ENCODE measurements around the gene TBL1X. TPM values are rescaled to one million over a fixed set of nuclear protein-coding genes. Genes with fewer than 3 reads are reported as not detected.
"Not testable (repeated sequence)": the region's sequence is repeated elsewhere in the genome, so short reads cannot be mapped to it uniquely, and the experiment has no call there.

Gene TBL1X
- total RNA-seq, 6 experiments from 2014 or later, result 18.0 to 40.7 (median 20.8) TPM

DNA sequence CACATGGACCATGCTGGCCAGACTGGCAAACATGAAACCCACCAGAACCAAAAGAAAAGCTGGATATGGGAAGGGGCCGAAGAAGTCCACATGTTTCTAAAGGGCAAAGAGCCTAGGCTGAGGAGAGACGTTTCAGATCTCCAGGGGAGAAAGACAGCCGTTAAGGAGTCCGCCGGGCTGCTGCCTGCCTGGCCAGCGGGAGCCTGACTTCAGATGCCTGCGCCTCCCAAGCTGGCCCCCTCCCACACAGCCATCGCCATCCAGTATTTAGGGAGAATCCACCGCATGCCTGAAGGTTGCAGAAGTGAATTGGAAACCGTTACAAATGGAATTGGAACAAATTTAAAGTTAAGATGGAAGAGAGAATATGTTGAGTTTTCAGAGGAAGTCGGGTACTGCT, 2.9 kb downstream of the TBL1X start:
- Histone ChIP-seq H3K27me3 (no peaks in the 10 kb centered on the region), H3K4me3 (no peak overlapping the region)
- intact Hi-C loops (cut with DNase I), result loop anchor here (10.0 kb wide), 1 partner anchor 123 kb away; no protein-coding TSS in a partner anchor

GRCh38 chrX:9471571-9471985, 6.7 kb downstream of the TBL1X start:
- Histone ChIP-seq H3K4me1 (peaks cover 0 to 7% (median 0%) of the 10 kb centered on the region in 4 donors), H3K36me3 (no peaks in the 10 kb centered on the region), H3K9me3 (no peaks in the 10 kb centered on the region), H3K27ac (no peak overlapping the region), H3K27me3 (no peaks in the 10 kb centered on the region), H3K4me3 (no peak overlapping the region)
- no peak for TF ChIP-seq POLR2A (IDR thresholded peaks at IDR 0.05)
- TF ChIP-seq, protein P1, sequence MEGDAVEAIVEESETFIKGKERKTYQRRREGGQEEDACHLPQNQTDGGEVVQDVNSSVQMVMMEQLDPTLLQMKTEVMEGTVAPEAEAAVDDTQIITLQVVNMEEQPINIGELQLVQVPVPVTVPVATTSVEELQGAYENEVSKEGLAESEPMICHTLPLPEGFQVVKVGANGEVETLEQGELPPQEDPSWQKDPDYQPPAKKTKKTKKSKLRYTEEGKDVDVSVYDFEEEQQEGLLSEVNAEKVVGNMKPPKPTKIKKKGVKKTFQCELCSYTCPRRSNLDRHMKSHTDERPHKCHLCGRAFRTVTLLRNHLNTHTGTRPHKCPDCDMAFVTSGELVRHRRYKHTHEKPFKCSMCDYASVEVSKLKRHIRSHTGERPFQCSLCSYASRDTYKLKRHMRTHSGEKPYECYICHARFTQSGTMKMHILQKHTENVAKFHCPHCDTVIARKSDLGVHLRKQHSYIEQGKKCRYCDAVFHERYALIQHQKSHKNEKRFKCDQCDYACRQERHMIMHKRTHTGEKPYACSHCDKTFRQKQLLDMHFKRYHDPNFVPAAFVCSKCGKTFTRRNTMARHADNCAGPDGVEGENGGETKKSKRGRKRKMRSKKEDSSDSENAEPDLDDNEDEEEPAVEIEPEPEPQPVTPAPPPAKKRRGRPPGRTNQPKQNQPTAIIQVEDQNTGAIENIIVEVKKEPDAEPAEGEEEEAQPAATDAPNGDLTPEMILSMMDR (IDR thresholded peaks at IDR 0.05), result no peak
- DNase-seq (no peak), ATAC-seq (no peak)
- WGBS (ENCODE audit: insufficient coverage, low coverage, low lambda C conversion rate, missing lambda C conversion rate), result 89% methylated on average over 8 of the region's 12 CpGs
- intact Hi-C loops (cut with DNase I), result no loop called here

More for the DNA sequence above, 2.9 kb downstream of the TBL1X start:
- ATAC-seq (no peak), DNase-seq (no peak)
- Histone ChIP-seq H3K4me1 (peaks cover 0 to 24% (median 4%) of the 10 kb centered on the region in 4 donors), H3K27ac (no peak overlapping the region), H3K9me3 (no peaks in the 10 kb centered on the region), H3K36me3 (no peaks in the 10 kb centered on the region)
- 54% methylated on average over 10 of the region's 11 CpGs for WGBS (ENCODE audit: insufficient coverage, low coverage, low lambda C conversion rate, missing lambda C conversion rate)
- TF ChIP-seq, protein P1 (IDR thresholded peaks at IDR 0.05), result no peak
- TF ChIP-seq POLR2A (IDR thresholded peaks at IDR 0.05), result no peak

GRCh38 chrX:9473708-9474107, 8.8 kb downstream of the TBL1X start:
- Histone ChIP-seq H3K27ac (no peak overlapping the region), H3K9me3 (no peaks in the 10 kb centered on the region), H3K36me3 (no peaks in the 10 kb centered on the region), H3K27me3 (no peaks in the 10 kb centered on the region), H3K4me3 (no peak overlapping the region), H3K4me1 (peaks cover 0 to 5% (median 0%) of the 10 kb centered on the region in 4 donors)
- TF ChIP-seq POLR2A (IDR thresholded peaks at IDR 0.05), result no peak
- TF ChIP-seq, protein P1 (IDR thresholded peaks at IDR 0.05), result no peak
- DNase-seq (no peak), ATAC-seq (no peak)
- intact Hi-C loops (cut with DNase I), result no loop called here
- 75% methylated on average over 2 of the region's 2 CpGs for WGBS (ENCODE audit: insufficient coverage, low coverage, low lambda C conversion rate, missing lambda C conversion rate)

GRCh38 chrX:9475417-9475816, 10.6 kb downstream of the TBL1X start:
- not testable (repeated sequence) for H3K9me3 ChIP-seq

DNA sequence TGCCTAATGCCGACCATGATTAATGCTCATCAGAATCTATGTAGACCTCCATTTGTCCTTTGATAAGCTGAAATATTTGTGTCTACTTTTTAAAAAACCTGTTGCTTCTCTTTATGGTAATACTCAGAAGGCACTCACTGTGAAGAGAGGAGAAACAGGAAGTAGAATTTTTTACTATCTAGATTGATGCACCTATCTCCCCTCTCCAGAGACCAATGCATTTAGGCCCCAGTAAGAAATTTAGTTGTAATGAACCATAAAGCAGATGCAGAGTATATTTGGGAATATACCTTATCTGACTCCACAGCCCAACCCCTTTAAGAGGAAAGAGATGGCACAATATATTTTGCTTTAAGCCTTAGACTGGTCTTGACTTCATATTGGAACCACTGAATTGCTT, 11.1 kb downstream of the TBL1X start:
- Histone ChIP-seq H3K36me3 (no peaks in the 10 kb centered on the region), H3K27me3 (no peaks in the 10 kb centered on the region), H3K9me3 (no peaks in the 10 kb centered on the region), H3K27ac (no peak overlapping the region), H3K4me3 (no peak overlapping the region), H3K4me1 (peaks cover 0 to 5% (median 0%) of the 10 kb centered on the region in 4 donors)
- DNase-seq, result no peak
- TF ChIP-seq, protein P1 (IDR thresholded peaks at IDR 0.05), result no peak
- no peak for TF ChIP-seq POLR2A (IDR thresholded peaks at IDR 0.05)
- no peak for ATAC-seq
- intact Hi-C loops (cut with DNase I), result no loop called here
- 78% methylated on average over 1 of the region's 1 CpG for WGBS (ENCODE audit: insufficient coverage, low coverage, low lambda C conversion rate, missing lambda C conversion rate)

More at GRCh38 chrX:9475417-9475816, 10.6 kb downstream of the TBL1X start:
- ATAC-seq; DNase-seq; intact Hi-C loops (cut with DNase I); H3K4me1 ChIP-seq; H3K27ac ChIP-seq; H3K27me3 ChIP-seq; H3K4me3 ChIP-seq; H3K36me3 ChIP-seq: not testable (repeated sequence)
- WGBS (ENCODE audit: insufficient coverage, low coverage, low lambda C conversion rate, missing lambda C conversion rate), result 72% methylated on average over 4 of the region's 4 CpGs
